T-helper 2 cell treated with Interferon-gamma antibody and Interleukin-4, amounts not matched to agents 5 μg/mL and 100 μg/mL, for 36 hours (primary cell): ENCODE measurements around the gene HJURP.
"Not testable (repeated sequence)": the region's sequence is repeated elsewhere in the genome, so short reads cannot be mapped to it uniquely, and the experiment has no call there.

Source experiments
- DNase-seq: peaks from one replicate; pipeline ENCODE4 v3.0.0; 2021; ENCODE audit warnings: low spot score
- H3K27ac Mint-ChIP-seq: one replicate; pipeline ENCODE4 v1.8.0; 2021; ENCODE audit warnings: mild to moderate bottlenecking, mixed read lengths
- H3K27me3 Mint-ChIP-seq: one replicate; pipeline ENCODE4 v1.8.0; 2021; ENCODE audit warnings: low read depth, mixed read lengths
- H3K36me3 Mint-ChIP-seq: one replicate; pipeline ENCODE4 v1.8.0; 2021; ENCODE audit warnings: low read depth, mixed read lengths
- H3K4me1 Mint-ChIP-seq: one replicate; pipeline ENCODE4 v1.8.0; 2021; ENCODE audit warnings: low read depth, mixed read lengths
- H3K4me3 Mint-ChIP-seq: one replicate; pipeline ENCODE4 v1.8.0; 2022; ENCODE audit warnings: mild to moderate bottlenecking, moderate library complexity, mixed read lengths
- H3K9me3 Mint-ChIP-seq: one replicate; pipeline ENCODE4 v1.8.0; 2021; ENCODE audit warnings: mixed read lengths

The HJURP gene, protein sequence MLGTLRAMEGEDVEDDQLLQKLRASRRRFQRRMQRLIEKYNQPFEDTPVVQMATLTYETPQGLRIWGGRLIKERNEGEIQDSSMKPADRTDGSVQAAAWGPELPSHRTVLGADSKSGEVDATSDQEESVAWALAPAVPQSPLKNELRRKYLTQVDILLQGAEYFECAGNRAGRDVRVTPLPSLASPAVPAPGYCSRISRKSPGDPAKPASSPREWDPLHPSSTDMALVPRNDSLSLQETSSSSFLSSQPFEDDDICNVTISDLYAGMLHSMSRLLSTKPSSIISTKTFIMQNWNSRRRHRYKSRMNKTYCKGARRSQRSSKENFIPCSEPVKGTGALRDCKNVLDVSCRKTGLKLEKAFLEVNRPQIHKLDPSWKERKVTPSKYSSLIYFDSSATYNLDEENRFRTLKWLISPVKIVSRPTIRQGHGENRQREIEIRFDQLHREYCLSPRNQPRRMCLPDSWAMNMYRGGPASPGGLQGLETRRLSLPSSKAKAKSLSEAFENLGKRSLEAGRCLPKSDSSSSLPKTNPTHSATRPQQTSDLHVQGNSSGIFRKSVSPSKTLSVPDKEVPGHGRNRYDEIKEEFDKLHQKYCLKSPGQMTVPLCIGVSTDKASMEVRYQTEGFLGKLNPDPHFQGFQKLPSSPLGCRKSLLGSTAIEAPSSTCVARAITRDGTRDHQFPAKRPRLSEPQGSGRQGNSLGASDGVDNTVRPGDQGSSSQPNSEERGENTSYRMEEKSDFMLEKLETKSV

GRCh38 chr2:233854241-233854981 is at the start of gene HJURP:
TSS of gene HJURP (minus strand) at chr2:233854535. CDS start at chr2:233854500, 35 bp downstream.
- H3K27me3 Mint-ChIP-seq, result peaks cover under 1% of the 10 kb centered on the region

DNA sequence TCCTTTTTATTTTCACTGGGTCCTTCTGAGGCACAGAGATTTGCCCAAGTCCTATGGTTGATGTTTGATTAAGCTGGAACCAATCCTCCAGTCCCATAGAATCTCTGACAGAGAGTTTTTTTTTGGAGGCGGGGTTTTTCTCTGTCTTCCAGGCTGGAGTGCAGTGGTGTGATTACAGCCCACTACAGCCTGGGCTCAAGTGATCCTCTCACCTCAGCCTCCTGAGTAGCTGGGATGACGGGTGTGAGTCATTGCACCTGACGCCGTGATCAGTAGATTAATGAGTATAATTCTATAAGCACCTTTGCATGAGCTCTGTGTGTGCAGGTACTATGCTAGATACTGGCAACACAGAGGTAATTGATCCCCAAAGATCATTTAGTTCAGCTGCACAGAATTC is 47.5 kb upstream of the HJURP start:
- Mint-ChIP-seq H3K4me1 (peaks cover 8% of the 10 kb centered on the region), H3K27me3 (peaks cover 27% of the 10 kb centered on the region), H3K4me3 (no peak overlapping the region), H3K9me3 (no peaks in the 10 kb centered on the region), H3K36me3 (no peaks in the 10 kb centered on the region), H3K27ac (no peak overlapping the region)
- no peak for DNase-seq

More at GRCh38 chr2:233854241-233854981, at the start of gene HJURP:
- peak within 1 kb of the TSS; percentile 100 for H3K4me3 Mint-ChIP-seq
- peak within 1 kb of the TSS; percentile 99 for H3K27ac Mint-ChIP-seq
- H3K36me3 Mint-ChIP-seq, result peaks cover 45% of the 10 kb centered on the region
- H3K9me3 Mint-ChIP-seq, result no peaks in the 10 kb centered on the region
- H3K4me1 Mint-ChIP-seq, result peaks cover 38% of the 10 kb centered on the region
- peak; percentile 95 for DNase-seq

- DNase-seq, result no peak
- Mint-ChIP-seq H3K27me3 (peaks cover 32% of the 10 kb centered on the region), H3K4me3 (no peak overlapping the region), H3K27ac (no peak overlapping the region), H3K9me3 (no peaks in the 10 kb centered on the region), H3K4me1 (peaks cover 8% of the 10 kb centered on the region), H3K36me3 (no peaks in the 10 kb centered on the region)
Observed at GRCh38 chr2:233901367-233901766, 47.0 kb upstream of the HJURP start.

DNA sequence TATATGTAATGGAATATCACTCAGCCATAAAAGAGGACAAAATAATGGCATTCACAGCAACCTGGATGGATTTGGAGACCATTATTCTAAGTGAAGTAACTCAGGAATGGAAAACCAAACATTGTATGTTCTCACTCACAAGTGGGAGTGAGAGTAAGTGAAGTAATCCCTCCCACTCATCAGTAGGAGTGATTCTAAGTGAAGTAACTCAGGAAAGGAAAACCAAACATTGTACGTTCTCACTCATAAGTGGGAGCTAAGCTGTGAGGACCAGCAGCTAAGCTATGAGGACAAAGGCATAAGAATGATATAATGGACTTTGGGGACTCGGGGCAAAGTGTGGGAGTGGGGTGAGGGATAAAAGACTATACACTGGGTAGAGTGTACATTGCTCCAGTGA is 41.9 kb upstream of the HJURP start:
- H3K36me3 Mint-ChIP-seq, H3K4me3 Mint-ChIP-seq, DNase-seq, H3K27ac Mint-ChIP-seq, H3K4me1 Mint-ChIP-seq, H3K9me3 Mint-ChIP-seq: not testable (repeated sequence)
- peaks cover 35% of the 10 kb centered on the region for H3K27me3 Mint-ChIP-seq

GRCh38 chr2:233892793-233893192 is 38.5 kb upstream of the HJURP start:
- Mint-ChIP-seq H3K27ac (no peak overlapping the region), H3K36me3 (no peaks in the 10 kb centered on the region), H3K27me3 (peaks cover 32% of the 10 kb centered on the region), H3K4me3 (no peak overlapping the region), H3K9me3 (no peaks in the 10 kb centered on the region), H3K4me1 (no peaks in the 10 kb centered on the region)
- DNase-seq, result no peak

DNA sequence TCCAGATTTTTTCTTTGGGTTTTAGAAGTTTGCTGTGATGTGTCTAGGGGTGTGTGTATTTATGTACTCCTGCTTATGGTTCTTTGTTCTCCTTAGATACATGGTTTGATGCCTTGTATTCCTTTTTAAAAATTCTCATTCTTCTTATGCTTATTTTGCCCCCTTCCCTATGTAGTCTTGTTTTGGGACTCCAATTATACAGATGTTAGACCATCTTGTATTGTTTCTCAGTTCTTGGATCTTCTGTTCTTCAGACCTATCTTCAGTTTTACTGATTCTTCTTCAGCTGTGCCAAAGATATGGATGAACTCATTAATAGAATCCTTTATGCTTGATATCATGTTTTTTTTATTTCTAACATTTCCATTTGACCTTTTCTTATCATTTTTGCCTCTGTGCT is 28.0 kb upstream of the HJURP start:
- Mint-ChIP-seq H3K9me3 (peaks cover 25% of the 10 kb centered on the region), H3K27ac (no peak overlapping the region), H3K4me1 (no peaks in the 10 kb centered on the region), H3K27me3 (peaks cover 13% of the 10 kb centered on the region), H3K36me3 (peaks cover 3% of the 10 kb centered on the region), H3K4me3 (no peak overlapping the region)
- no peak for DNase-seq

GRCh38 chr2:233872125-233872524 is 17.8 kb upstream of the HJURP start:
- Mint-ChIP-seq H3K9me3 (peaks cover 14% of the 10 kb centered on the region), H3K27me3 (peaks cover 34% of the 10 kb centered on the region)
- DNase-seq, result not testable (repeated sequence)

GRCh38 chr2:233871432-233871831 is 17.1 kb upstream of the HJURP start:
- peaks cover 34% of the 10 kb centered on the region for H3K27me3 Mint-ChIP-seq
- peaks cover 12% of the 10 kb centered on the region for H3K36me3 Mint-ChIP-seq
- H3K4me3 Mint-ChIP-seq, result no peak overlapping the region
- DNase-seq, result no peak
- H3K4me1 Mint-ChIP-seq, result peaks cover 13% of the 10 kb centered on the region
- H3K9me3 Mint-ChIP-seq, result peaks cover 15% of the 10 kb centered on the region
- no peak overlapping the region for H3K27ac Mint-ChIP-seq

More at GRCh38 chr2:233872125-233872524, 17.8 kb upstream of the HJURP start:
- not testable (repeated sequence) for H3K36me3 Mint-ChIP-seq, H3K27ac Mint-ChIP-seq, H3K4me1 Mint-ChIP-seq, H3K4me3 Mint-ChIP-seq

- peaks cover 23% of the 10 kb centered on the region for H3K4me1 Mint-ChIP-seq
- peaks cover 25% of the 10 kb centered on the region for H3K36me3 Mint-ChIP-seq
- peaks cover 26% of the 10 kb centered on the region for H3K27me3 Mint-ChIP-seq
- DNase-seq, result peak; percentile 61
- H3K27ac Mint-ChIP-seq, result peak within 1 kb of the TSS; percentile 89
- H3K4me3 Mint-ChIP-seq, result peak within 1 kb of the TSS; percentile 93
- peaks cover 15% of the 10 kb centered on the region for H3K9me3 Mint-ChIP-seq
Observed at GRCh38 chr2:233867993-233868532, 13.7 kb upstream of the HJURP start, which contains the start of gene MSL3B. TSS of gene MSL3B (minus strand) at chr2:233868386.

DNA sequence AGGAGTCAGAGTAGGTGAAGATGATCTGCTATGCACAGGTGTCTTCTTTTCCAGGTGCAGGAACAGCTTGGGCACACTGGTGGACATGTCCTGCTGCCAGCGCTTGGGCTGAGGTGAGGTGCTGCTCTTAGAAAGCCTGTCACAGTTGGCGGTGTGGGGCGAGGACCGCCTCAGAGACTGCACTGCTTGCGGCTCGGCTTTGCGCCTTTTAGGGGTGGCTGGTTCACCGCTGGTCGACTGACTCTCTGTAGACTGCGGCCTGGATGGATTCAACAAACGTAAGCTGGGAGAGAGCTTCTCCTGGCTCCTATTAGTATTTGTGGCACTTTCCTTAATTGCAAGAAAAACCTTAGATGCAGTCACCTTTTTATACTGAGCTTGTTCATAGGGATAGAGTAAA is 12.1 kb upstream of the HJURP start:
- H3K27me3 Mint-ChIP-seq, result peaks cover 17% of the 10 kb centered on the region
- H3K36me3 Mint-ChIP-seq, result peaks cover 25% of the 10 kb centered on the region
- H3K9me3 Mint-ChIP-seq, result peaks cover 15% of the 10 kb centered on the region
- peaks cover 23% of the 10 kb centered on the region for H3K4me1 Mint-ChIP-seq
- H3K4me3 Mint-ChIP-seq, result peak overlapping the region; percentile 38
- DNase-seq, result no peak
- H3K27ac Mint-ChIP-seq, result no peak overlapping the region

GRCh38 chr2:233865838-233866237 is 11.5 kb upstream of the HJURP start:
- H3K27me3 Mint-ChIP-seq, result peaks cover 11% of the 10 kb centered on the region
- no peak overlapping the region for H3K4me3 Mint-ChIP-seq
- DNase-seq, result no peak
- H3K27ac Mint-ChIP-seq, result no peak overlapping the region
- H3K4me1 Mint-ChIP-seq, result peaks cover 23% of the 10 kb centered on the region
- peaks cover 25% of the 10 kb centered on the region for H3K36me3 Mint-ChIP-seq
- peaks cover 14% of the 10 kb centered on the region for H3K9me3 Mint-ChIP-seq

DNA sequence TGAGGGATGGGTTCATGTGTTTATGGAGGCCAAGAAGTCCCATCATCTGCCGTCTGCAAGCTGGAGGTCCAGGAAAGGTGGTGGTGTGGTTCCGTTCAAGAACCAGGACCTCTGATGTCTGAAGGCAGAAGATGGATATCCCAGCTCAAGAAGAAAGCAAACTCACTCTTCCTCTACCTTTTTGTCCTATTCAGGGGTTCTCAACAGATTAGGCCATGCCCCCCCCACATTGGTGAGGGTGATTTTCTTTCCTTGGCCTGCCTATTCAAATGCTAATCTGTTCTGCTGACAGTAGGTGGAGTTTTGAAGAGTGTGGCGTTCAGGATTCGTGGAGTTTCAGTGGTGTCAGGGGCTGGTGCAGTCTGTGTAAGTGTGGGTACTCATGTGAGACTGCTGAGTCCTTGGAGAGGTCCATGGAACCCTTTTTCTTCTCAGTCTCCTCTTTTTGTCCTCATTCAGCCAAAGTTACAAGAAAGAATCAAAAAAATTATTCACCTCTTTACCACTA is 8.0 kb upstream of the HJURP start:
- DNase-seq, result no peak
- H3K27me3 Mint-ChIP-seq, result peaks cover 5% of the 10 kb centered on the region
- peaks cover 19% of the 10 kb centered on the region for H3K4me1 Mint-ChIP-seq
- H3K36me3 Mint-ChIP-seq, result peaks cover 22% of the 10 kb centered on the region
- H3K9me3 Mint-ChIP-seq, result peaks cover 2% of the 10 kb centered on the region
- no peak overlapping the region for H3K27ac Mint-ChIP-seq
- H3K4me3 Mint-ChIP-seq, result no peak overlapping the region

DNA sequence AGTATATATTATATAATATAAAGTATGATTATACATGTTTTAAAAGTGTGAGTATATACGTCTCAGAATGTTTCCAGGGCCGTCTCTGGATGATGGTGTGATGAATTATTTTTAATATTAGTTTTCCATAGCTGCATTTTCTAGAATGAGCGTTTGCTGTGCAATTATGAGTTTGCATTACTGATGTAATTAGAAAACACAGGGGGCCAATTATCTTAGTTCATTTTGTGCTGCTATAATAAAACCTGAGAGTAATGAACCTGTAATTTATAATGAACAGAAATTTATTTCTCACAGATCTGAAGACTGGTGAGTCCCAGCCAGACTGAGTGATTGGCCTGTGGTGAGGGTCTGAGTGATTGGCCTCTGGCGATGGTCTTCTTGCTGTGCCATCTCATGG is 4.0 kb upstream of the HJURP start:
- Mint-ChIP-seq H3K27me3 (peaks cover 5% of the 10 kb centered on the region), H3K36me3 (peaks cover 9% of the 10 kb centered on the region)

More for the DNA sequence above, 4.0 kb upstream of the HJURP start:
- Mint-ChIP-seq H3K27ac (no peak overlapping the region), H3K4me1 (peaks cover 15% of the 10 kb centered on the region), H3K9me3 (no peaks in the 10 kb centered on the region), H3K4me3 (no peak overlapping the region)
- no peak for DNase-seq
